Measurements from ENCODE around the gene STMP1.

DNA sequence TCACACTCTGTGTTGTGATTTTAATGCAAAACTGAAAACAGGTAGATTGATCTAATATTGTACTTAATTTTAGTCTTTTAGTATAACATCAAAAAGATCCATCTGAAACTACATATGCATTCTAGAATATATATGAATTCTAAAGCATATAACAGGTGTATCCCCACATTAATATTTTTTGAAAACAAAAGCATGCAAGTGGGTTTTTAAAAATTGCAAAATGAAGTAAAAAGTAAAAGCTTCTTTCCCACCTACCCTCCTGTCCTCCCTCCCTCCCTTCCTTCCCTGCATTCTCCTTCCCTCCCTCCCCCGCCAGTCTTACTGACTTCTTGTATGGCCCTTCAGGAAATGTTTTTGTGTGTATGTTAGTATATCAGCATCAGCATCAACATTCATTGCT, 14.6 kb upstream of the STMP1 start:
- no peak for TF ChIP-seq POLR2AphosphoS5 (IDR thresholded peaks at IDR 0.05; ENCODE audit: borderline replicate concordance, low read depth, low read length)
- no peak for TF ChIP-seq EZH2 (IDR thresholded peaks at IDR 0.05)
